ENCODE results near the gene CHD2.

- TF ChIP-seq CTCF (conservative IDR thresholded peaks at IDR 0.05 in 1 of 2, IDR thresholded peaks at IDR 0.05 in 1 of 2; ENCODE audit: extremely low read depth in 1 of 2, insufficient read depth in 1 of 2, low read depth in 1 of 2, low read length in 2 of 2) (no peak), EZH2 (IDR thresholded peaks at IDR 0.05; ENCODE audit: borderline replicate concordance, low read length) (no peak)
Measured at GRCh38 chr15:92906020-92906419, 5.9 kb downstream of the CHD2 start.
